Parathyroid adenoma (tissue), 2 donors: ENCODE measurements around the gene DSCAML1.

Experiments
- H2AFZ ChIP-seq: fragments of 300-600 bp; sonication (generic); one replicate; pipeline ENCODE4 v1.7.0; 2017; ENCODE audit warnings: antibody characterized with exemption, mild to moderate bottlenecking
- H3K27ac ChIP-seq: fragments of 300-600 bp; sonication (generic); one replicate; pipeline ENCODE4 v1.7.0; 2017
- H3K27me3 ChIP-seq: fragments of 300-600 bp; sonication (generic); one replicate; pipeline ENCODE4 v1.7.0; 2017; ENCODE audit warnings: low read length; ENCODE audit not compliant: control insufficient read depth, insufficient read depth
- H3K36me3 ChIP-seq: fragments of 300-600 bp; sonication (generic); one replicate; pipeline ENCODE4 v1.7.0; 2017; ENCODE audit warnings: low read length; ENCODE audit not compliant: control insufficient read depth, insufficient read depth
- H3K4me1 ChIP-seq: fragments of 300-600 bp; sonication (generic); one replicate; pipeline ENCODE4 v1.7.0; 2017; ENCODE audit warnings: control low read depth
- H3K4me2 ChIP-seq: fragments of 300-600 bp; sonication (generic); one replicate; pipeline ENCODE4 v1.7.0; 2017; ENCODE audit warnings: low read length
- H3K4me3 ChIP-seq: fragments of 300-600 bp; sonication (generic); one replicate; pipeline ENCODE4 v1.7.0; 2017; ENCODE audit warnings: low read depth, low read length
- H3K79me2 ChIP-seq: fragments of 300-600 bp; sonication (generic); one replicate; pipeline ENCODE4 v1.7.0; 2017; ENCODE audit warnings: control low read depth
- H3K9ac ChIP-seq: fragments of 300-600 bp; sonication (generic); one replicate; pipeline ENCODE4 v1.7.0; 2017; ENCODE audit warnings: mild to moderate bottlenecking
- H3K9me3 ChIP-seq: fragments of 300-600 bp; sonication (generic); one replicate; pipeline ENCODE4 v1.7.0; 2017; ENCODE audit warnings: low read length; ENCODE audit not compliant: control insufficient read depth
- CTCF ChIP-seq: fragments of 300-600 bp; sonication (generic); IDR thresholded peaks from one replicate; pipeline ENCODE4 v1.7.0; 2017; ENCODE audit warnings: antibody characterized with exemption, mild to moderate bottlenecking
- donor health status: primary hyperparathyroidism.

DSCAML1 gene

DNA sequence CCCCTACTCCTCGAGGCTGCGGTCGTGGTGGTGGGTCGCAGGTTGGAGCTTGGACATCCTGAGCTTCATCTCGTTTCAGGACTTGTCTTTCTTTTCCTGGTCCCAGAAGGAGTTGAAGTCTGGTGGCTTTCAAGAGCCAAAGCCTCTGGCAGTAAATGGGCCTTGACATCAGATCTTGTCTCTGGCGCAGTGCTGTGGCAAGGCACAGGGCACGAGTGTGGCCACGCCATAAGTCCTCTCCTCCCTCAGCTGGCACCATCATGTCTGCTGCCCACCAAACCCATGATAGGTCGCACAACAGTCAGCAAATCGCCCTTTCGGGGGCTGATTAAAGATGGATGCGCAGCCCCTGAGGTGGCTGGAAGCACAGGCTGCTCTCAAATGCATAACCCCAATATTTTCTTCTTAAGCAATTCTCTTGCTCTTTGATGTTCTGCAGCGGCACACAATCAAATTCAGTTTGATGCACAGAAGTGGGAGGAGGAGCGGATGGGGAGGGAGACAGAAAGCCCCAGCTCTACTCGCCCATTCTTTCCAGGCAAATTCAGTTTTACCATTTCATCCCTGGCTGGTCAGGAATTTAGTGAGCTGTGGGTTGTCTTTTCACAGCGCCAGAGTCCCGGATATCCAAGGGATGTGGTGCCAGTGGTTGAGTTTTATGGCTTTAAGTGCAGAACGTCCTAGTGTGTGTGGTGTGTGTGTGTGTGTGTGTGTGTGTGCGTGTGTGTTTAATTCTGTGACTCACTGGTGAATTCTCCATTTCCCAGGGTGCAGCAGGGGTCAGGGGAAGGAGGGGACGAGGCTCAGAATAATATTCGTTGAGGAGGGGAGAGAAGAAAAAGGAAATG is 162.0 kb downstream of the DSCAML1 start:
- no peak overlapping the region for H3K4me3 ChIP-seq
- H3K9me3 ChIP-seq = no peaks in the 10 kb centered on the region
- H3K27me3 ChIP-seq = no peaks in the 10 kb centered on the region
- no peaks in the 10 kb centered on the region for H3K36me3 ChIP-seq
- no peaks in the 10 kb centered on the region for H3K4me1 ChIP-seq
- H3K9ac ChIP-seq = no peak overlapping the region
- no peaks in the 10 kb centered on the region for H3K79me2 ChIP-seq
- no peak overlapping the region for H3K27ac ChIP-seq
- H3K4me2 ChIP-seq = no peak overlapping the region
- TF ChIP-seq CTCF = no peak
- no peak overlapping the region for H2AFZ ChIP-seq

DNA sequence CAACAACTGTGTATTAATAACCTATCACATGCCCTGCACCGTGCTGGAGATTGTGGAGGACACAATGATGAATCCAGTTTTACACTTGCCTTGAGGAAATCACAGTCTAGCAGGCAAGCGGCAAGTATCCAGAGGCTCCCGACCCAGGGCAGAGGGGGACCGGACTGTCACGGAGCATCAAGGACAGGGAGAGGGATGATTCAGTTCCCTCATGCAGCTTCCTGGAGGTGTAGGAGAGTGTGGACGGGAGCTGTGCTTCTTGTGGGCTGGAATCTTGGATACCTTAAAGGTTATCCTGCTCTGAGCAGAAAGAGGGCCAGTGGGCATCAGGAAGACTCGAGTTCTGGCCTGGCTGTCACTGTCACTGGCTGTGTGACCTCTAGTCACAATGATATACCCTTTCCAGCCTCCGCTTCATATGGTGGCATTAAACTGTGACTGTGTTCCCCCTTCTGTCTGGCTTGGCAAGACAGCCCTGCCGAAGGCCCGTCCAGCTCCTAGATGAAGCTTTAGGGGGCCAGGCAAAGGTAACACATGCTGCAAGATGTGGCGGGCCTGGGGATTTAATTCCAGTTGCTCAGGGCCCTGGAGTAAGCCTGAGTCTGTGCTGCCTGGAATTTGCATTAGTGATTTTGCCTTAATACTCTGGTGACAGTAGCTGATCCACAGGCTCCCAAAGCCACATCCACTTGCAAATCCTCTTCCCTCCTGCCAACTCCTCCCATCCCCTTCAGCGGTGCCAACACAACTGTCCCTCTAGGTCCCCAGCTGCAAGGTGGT is 162.8 kb downstream of the DSCAML1 start:
- no peak overlapping the region for H2AFZ ChIP-seq
- H3K4me2 ChIP-seq = no peak overlapping the region
- H3K36me3 ChIP-seq = no peaks in the 10 kb centered on the region
- no peak overlapping the region for H3K27ac ChIP-seq
- no peak overlapping the region for H3K9ac ChIP-seq
- H3K9me3 ChIP-seq = no peaks in the 10 kb centered on the region
- H3K79me2 ChIP-seq = no peaks in the 10 kb centered on the region
- H3K4me3 ChIP-seq = no peak overlapping the region
- H3K27me3 ChIP-seq = no peaks in the 10 kb centered on the region
- no peak for TF ChIP-seq CTCF
- H3K4me1 ChIP-seq = no peaks in the 10 kb centered on the region

GRCh38 chr11:117633186-117633754 is 163.7 kb downstream of the DSCAML1 start:
- H3K27me3 ChIP-seq = no peaks in the 10 kb centered on the region
- H3K27ac ChIP-seq = no peak overlapping the region
- no peak overlapping the region for H3K4me3 ChIP-seq
- no peak for TF ChIP-seq CTCF
- no peak overlapping the region for H2AFZ ChIP-seq
- no peaks in the 10 kb centered on the region for H3K36me3 ChIP-seq
- H3K9ac ChIP-seq = no peak overlapping the region
- H3K79me2 ChIP-seq = no peaks in the 10 kb centered on the region
- H3K9me3 ChIP-seq = no peaks in the 10 kb centered on the region
- no peak overlapping the region for H3K4me2 ChIP-seq
- H3K4me1 ChIP-seq = no peaks in the 10 kb centered on the region

DNA sequence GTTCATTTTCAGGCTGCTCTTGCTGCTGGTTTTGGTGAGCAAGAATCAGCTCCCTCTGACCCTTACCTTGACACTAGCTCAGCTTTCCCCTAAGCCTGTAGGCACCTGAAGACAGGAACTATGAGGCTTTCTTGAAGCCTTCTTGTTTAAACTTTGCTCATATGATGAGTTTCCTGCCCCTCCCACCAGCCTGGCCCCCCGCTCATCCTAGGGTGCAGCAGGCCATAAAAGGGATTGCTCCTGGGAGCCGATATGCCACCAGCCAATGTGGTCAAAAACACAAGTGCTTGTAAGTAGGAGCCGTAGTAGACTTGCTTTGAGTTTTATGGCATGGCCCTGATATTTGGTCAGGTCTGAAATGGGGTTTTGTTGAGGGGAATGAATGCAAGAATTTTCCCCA is 164.7 kb downstream of the DSCAML1 start:
- H3K27me3 ChIP-seq = no peaks in the 10 kb centered on the region
- no peaks in the 10 kb centered on the region for H3K4me1 ChIP-seq
- no peaks in the 10 kb centered on the region for H3K9me3 ChIP-seq
- no peak overlapping the region for H3K4me2 ChIP-seq
- H3K79me2 ChIP-seq = no peaks in the 10 kb centered on the region
- H3K9ac ChIP-seq = no peak overlapping the region
- H3K4me3 ChIP-seq = no peak overlapping the region
- no peak overlapping the region for H3K27ac ChIP-seq
- H3K36me3 ChIP-seq = no peaks in the 10 kb centered on the region
- TF ChIP-seq CTCF = no peak
- no peak overlapping the region for H2AFZ ChIP-seq
